Kidney (tissue), 14 donors: Measurements from ENCODE around the gene ZNF223. TPM values are rescaled to one million over a fixed set of nuclear protein-coding genes. Genes with fewer than 3 reads are reported as not detected.
A peak's percentile ranks its signal among the peaks of the same experiment; 100 is the strongest.

Experiments used
- DNase-seq, 5 donors: peaks; one replicate each; pipeline ENCODE4 v3.0.0-alpha.2; 2013 to 2020
- FAIRE-seq: peaks from 2 replicates; lab custom pipeline; 2012; peaks lifted over from hg19 to GRCh38; lab: Jason Lieb, UNC
- H3K27ac ChIP-seq, 2 donors: one replicate each; pipeline ENCODE4 v1.7.0; 2013; ENCODE audit warnings: low read depth in 2 of 2, low read length in 2 of 2, inconsistent platforms in 1 of 2
- H3K27me3 ChIP-seq: one replicate; pipeline ENCODE4 v1.7.1; 2013; ENCODE audit warnings: low read length, inconsistent platforms; ENCODE audit not compliant: control insufficient read depth, insufficient read depth
- H3K36me3 ChIP-seq, 3 donors: one replicate each; pipeline versions ENCODE4 v1.7.0 to v1.7.1; 2013; ENCODE audit warnings: low read length in 3 of 3, control low read depth in 1 of 3, inconsistent platforms in 1 of 3; ENCODE audit not compliant: insufficient read depth in 3 of 3, control insufficient read depth in 2 of 3
- H3K4me1 ChIP-seq, 3 donors: one replicate each; pipeline versions ENCODE4 v1.7.0 to v1.7.1; 2013; ENCODE audit warnings: low read length in 3 of 3, inconsistent platforms in 1 of 3, low read depth in 1 of 3; ENCODE audit not compliant: control insufficient read depth in 2 of 3, insufficient read depth in 2 of 3
- H3K4me3 ChIP-seq, 3 donors: one replicate each; pipeline versions ENCODE4 v1.7.0 to v1.8.1; 2013; ENCODE audit warnings: low read length in 3 of 3, control low read depth in 1 of 3, inconsistent platforms in 1 of 3
- H3K9ac ChIP-seq, 3 donors: one replicate each; pipeline versions ENCODE4 v1.7.0 to v1.7.1; 2013; ENCODE audit warnings: low read length in 3 of 3, control low read depth in 1 of 3, inconsistent platforms in 1 of 3
- H3K9me3 ChIP-seq, 3 donors: one replicate each; pipeline versions ENCODE4 v1.7.0 to v1.7.1; 2013; ENCODE audit warnings: low read length in 3 of 3, control low read depth in 1 of 3, inconsistent platforms in 1 of 3; ENCODE audit not compliant: control insufficient read depth in 2 of 3, insufficient read depth in 1 of 3
- intact Hi-C: fragments of 100-400 bp; cut with DNase I; formaldehyde crosslinking; loops from one replicate; pipeline ENCODE4 v1.11.1; 2022
- polyA plus RNA-seq: library from polyadenylated mRNA; stranded (reverse); fragments of 350-450 nt; fragmentation: Illumina TruSeq; extraction: RNeasy Lipid Tissue Mini Kit (QIAGEN cat#74804); gene quantifications from one replicate; pipeline ENCODE4 v1.2.3, GENCODE V29; 2014; ENCODE audit warnings: low read depth, low replicate concordance; ENCODE audit not compliant: insufficient read depth
- total RNA-seq: library from RNA; stranded (reverse); fragmentation: NEBNext Ultra II Directional; extraction: Animal tissue kit (Norgen Biotek cat#: 25700); gene quantifications from one replicate; pipeline ENCODE4 v1.2.1, GENCODE V29; 2021
- TF ChIP-seq, protein P1 (sequence below): IDR thresholded peaks from 3 replicates; pipeline ENCODE4 v1.5.1; 2012; ENCODE audit warnings: mild to moderate bottlenecking, moderate library complexity, borderline replicate concordance; ENCODE audit not compliant: insufficient read depth; ENCODE audit errors: extremely low read depth
- donor health status: control.
- donor health status: control.
- donor health status: control.
- donor health status: control.
- donor health status: control.
- donor health status: DM: yes; HTN: yes; CAD: no.
- donor health status: Normal renal cell carcinoma (clear cell type).

ZNF223 gene
- total and polyA plus RNA-seq, 2 donors from 2014 or later = 2.5 to 9.3 TPM

DNA sequence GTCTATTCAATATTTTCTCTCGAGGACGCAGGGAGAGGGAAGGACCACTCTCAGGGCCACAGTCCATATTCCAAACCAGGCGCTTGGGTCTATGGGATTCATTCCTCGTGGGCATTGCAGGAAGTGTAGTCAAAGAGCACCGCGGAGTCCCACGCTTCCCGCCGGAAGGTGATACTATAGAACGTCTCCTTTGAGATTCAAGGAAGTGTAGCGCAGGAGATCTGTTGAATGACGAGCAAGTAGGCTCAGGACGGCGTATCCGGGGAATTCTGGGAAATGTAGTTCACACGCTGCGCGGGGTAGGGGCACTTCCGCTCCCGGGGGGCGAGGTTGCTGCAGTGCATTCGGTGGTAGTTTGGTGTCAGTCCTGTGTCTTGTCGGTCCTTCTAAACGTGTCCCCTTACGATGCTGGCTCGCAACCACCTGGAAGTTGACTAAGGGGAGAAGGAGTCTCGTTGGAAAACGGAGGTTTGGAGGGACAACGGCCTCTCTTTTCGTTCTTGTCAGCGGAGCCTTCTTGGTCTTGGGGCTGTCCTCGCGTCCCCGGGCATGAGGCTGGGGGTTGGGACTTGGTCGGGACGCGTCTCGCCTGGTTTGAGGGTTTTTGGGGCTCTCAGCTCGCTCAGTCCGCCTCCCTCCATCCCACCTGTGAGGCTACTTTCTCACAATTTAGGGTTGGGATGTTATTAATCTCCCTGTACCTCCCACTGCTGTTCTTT, 20.1 kb downstream of the ZNF223 start, which contains the start of gene ZNF284:
TSS of gene ZNF284 (plus strand) at position 336 of the 719 bp plus-strand sequence. CDS start 4,231 bp downstream, outside the sequence.
- Histone ChIP-seq H3K9ac (peak within 1 kb of the TSS; percentile 62 to 99 (median 71)), H3K27me3 (no peaks in the 10 kb centered on the region), H3K36me3 (peaks cover 0 to 4% (median under 1%) of the 10 kb centered on the region in 3 donors), H3K4me3 (peak within 1 kb of the TSS; percentile 93 to 99 (median 97)), H3K9me3 (peaks cover 0 to 16% (median 0%) of the 10 kb centered on the region in 3 donors), H3K4me1 (peaks cover 0 to 5% (median 0%) of the 10 kb centered on the region in 3 donors), H3K27ac (peak within 1 kb of the TSS in 1 of 2 donors; percentile 26)
- intact Hi-C loops = no loop called here
- TF ChIP-seq, protein P1, sequence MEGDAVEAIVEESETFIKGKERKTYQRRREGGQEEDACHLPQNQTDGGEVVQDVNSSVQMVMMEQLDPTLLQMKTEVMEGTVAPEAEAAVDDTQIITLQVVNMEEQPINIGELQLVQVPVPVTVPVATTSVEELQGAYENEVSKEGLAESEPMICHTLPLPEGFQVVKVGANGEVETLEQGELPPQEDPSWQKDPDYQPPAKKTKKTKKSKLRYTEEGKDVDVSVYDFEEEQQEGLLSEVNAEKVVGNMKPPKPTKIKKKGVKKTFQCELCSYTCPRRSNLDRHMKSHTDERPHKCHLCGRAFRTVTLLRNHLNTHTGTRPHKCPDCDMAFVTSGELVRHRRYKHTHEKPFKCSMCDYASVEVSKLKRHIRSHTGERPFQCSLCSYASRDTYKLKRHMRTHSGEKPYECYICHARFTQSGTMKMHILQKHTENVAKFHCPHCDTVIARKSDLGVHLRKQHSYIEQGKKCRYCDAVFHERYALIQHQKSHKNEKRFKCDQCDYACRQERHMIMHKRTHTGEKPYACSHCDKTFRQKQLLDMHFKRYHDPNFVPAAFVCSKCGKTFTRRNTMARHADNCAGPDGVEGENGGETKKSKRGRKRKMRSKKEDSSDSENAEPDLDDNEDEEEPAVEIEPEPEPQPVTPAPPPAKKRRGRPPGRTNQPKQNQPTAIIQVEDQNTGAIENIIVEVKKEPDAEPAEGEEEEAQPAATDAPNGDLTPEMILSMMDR = no peak
- DNase-seq (peak; percentile 90 to 97 (median 94)), FAIRE-seq (no peak)

DNA sequence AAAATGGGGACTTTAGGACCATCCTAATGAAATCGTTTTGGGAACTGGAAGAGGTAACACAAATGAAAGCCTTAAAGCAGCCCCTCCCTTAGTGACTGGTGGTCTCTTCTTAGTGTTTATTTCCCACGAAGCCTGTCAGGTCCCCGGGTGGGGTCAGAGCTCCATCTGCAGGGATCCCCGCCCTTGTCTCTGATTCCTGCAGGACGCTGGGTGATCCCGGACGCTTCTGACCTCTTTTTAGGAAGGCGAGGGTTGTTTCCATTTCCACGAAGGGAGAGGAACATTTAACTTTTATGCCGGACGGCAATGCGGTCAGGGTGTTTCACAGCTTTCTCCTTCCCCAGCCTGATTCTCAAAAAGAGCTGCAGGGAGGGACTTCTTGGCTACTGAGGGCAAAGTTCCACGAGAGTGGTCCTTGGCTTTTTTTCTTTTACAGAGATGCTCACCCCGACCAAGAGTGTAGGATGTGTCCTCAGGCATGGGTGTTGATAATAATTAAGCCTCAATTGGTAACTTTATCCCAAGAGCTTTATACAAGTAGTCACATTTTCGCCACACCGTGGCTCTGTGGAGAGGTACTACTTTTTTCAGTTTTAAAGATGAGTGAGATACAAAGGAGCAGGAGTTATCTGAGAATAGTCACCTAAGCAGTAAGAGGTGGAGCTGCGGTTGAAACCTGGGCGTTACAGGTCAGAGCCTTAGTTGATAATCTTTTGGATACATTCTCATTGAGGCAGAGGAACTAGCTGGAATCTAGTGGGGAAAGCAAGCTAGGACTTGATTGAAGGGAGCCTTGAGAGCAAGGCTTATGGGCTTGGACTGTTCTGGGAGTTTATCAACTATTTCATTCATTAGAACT, 20.9 kb downstream of the ZNF223 start:
- peaks cover 0 to 3% (median 0%) of the 10 kb centered on the region in 3 donors for H3K36me3 ChIP-seq
- peak overlapping the region; percentile 62 to 99 (median 71) for H3K9ac ChIP-seq
- H3K27me3 ChIP-seq = no peaks in the 10 kb centered on the region
- intact Hi-C loops = no loop called here
- peak overlapping the region; percentile 93 to 99 (median 97) for H3K4me3 ChIP-seq
- TF ChIP-seq, protein P1 = no peak
- H3K9me3 ChIP-seq = peaks cover 0 to 10% (median 0%) of the 10 kb centered on the region in 3 donors
- H3K4me1 ChIP-seq = peaks cover 0 to 5% (median 0%) of the 10 kb centered on the region in 3 donors
- DNase-seq = peak in 3 of 5 donors; percentile 3 to 29 (median 14)
- H3K27ac ChIP-seq = no peak overlapping the region
- FAIRE-seq = no peak

DNA sequence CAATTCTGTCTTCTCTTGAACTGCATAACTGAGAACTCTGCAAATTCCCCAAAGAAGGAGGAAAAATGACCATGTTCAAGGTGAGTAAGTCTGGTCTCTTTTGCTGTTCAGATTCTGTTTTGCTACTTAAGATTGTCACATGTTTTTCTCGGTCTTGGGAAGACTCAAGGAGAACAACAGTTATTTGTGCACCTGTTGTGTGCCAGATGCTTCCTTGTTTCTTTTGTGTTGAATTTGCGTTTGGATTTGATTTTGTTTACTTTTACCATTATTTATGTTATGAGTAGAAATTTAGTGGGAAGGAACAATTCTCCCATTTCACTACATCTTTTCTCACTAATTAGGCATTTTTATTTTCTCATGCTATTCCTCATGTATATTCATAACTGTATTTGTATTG, 24.5 kb downstream of the ZNF223 start:
- Histone ChIP-seq H3K9me3 (no peaks in the 10 kb centered on the region), H3K27me3 (no peaks in the 10 kb centered on the region), H3K36me3 (peaks cover 3 to 6% (median 3%) of the 10 kb centered on the region in 3 donors), H3K4me3 (no peak overlapping the region), H3K4me1 (peaks cover 0 to 4% (median 0%) of the 10 kb centered on the region in 3 donors), H3K27ac (no peak overlapping the region), H3K9ac (no peak overlapping the region)
- DNase-seq = no peak
- no peak for FAIRE-seq
- TF ChIP-seq, protein P1 = no peak
- intact Hi-C loops = no loop called here
